Non-pigmented ciliary epithelial cell (primary cell): Measurements from ENCODE around the gene NPB.

ENCODE experiments used
- DNase-seq: peaks from one replicate; pipeline ENCODE4 v3.0.0-alpha.2; 2010; ENCODE audit warnings: low read depth

The NPB gene

DNA sequence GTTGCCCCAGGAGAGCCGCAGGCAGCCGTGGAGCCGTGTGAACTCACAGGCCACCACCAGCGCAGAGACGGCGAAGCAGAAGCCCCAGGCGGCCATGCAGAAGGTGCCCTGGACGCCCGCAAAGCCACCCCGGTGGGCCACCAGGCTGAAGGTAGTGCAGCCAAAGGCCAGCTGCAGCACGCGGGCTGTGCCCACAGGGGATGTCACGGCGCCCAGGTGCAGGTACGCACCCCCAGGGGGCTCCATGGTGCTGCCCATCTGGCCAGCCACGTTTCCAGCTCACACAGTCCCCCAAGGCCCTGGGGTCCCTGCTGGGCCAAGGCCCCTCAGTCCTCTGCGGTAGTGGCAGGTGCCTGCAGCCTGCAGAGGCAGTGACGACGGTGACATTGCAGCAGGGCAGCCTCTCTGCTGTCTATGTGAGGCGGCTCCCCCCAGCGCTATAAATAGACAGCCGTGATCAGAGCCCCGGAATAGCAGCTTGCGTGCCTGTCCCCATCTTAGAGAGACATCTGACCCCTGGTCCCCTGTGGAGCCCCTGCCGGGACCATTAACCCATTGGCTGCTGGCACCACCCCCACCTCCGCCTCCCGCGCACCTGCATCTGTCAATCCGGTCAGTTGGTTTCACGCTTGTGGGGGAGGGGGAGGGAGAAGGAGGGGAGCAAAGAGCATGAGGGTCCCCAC lies 39.6 kb downstream of the NPB start:
- no peak for DNase-seq

DNA sequence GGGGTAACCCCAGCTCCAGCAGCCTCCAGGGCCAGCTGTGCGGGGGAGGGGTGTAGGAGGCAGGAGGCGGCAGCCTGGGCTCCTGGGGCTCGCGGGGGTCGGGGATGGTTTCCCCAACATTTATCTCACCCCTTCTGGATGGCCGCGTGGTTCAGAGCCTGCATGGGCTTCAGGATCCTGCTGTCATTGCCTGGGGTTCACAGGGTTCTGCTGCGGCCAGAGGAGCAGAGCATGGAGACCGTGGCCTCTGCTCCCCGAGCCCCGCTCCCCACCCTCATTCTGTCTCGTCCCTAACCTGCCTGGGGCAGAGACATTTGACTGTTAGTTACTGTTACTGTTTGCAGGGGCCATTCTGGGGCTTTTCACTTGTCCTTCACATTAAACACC lies 40.1 kb downstream of the NPB start:
- no peak for DNase-seq

DNA sequence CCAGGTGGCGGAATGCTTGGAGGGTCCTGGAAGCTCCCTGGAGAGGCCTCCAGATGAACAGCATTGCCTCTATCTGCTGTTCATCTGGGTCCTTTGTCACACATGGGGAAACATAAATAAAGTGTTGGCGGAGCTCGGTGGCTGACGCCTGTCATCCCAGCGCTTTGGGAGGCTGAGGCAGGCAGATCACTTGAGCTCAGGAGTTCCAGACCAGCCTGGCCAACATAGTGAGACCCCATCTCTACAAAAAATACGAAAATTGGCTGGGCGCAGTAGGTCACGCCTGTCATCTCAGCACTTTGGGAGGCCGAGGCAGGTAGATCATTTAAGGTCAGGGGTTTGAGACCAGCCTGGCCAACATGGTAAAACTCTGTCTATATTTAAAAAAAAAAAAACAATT lies 42.8 kb downstream of the NPB start:
- DNase-seq, result no peak

DNA sequence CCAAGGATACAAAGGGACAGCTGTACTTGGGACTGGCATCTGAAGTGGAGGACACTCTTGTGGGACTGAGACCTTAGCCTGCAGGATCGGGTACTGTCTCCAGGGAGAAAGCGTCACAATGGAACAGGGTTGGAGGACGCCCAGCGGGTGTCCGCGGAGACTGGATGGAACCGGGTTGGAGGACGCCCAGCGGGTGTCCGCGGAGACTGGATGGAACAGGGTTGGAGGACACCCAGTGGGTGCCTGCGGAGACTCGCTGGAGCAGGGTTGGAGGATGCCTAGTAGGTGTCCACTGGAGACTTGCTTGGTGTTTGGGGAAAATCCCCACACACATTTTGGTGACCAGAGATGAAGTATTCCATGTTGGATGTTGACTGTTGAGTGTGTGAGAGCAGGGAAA lies 45.2 kb downstream of the NPB start, which contains the start of gene MYADML2:
Gene MYADML2 (minus strand): TSS at position 45 of the 400 bp plus-strand sequence. CDS start 5,492 bp downstream, outside the sequence.
- DNase-seq, result no peak

DNA sequence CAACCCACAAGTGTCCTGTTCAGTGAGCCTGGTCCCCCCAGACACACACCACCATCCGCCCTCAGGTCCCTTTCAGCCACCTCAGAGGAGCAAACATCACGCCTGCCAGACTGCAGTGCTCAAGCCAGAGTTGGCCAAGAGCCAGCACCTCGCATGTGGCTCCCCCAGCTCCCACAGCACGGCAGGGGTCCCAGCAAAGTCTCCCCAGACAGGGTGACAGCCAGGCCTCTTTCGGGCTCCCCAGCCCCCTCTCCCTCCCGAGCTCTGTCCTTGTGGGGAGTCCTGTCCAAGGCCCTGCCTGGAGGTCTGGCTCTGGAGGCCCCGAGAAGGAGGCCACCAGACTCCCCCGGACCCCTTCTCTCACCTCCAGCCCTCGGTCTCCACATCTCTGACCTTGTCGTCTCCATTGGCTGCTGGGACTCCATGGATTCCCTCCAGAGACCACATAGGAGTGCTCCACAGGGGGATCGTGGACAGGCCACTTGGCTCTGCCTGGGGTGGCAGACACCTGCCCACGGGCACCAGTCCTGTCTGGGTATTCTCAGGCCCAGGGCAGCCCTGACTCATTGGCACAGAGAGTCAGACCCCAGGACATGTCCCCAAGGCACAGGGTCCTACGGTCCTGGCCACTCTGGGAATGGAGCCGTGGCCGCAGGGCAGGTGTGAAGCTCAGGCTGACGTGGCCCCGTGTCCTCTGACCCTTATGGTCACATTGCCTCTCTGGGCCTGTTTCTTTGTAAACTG lies 46.8 kb downstream of the NPB start:
- DNase-seq, result no peak

DNA sequence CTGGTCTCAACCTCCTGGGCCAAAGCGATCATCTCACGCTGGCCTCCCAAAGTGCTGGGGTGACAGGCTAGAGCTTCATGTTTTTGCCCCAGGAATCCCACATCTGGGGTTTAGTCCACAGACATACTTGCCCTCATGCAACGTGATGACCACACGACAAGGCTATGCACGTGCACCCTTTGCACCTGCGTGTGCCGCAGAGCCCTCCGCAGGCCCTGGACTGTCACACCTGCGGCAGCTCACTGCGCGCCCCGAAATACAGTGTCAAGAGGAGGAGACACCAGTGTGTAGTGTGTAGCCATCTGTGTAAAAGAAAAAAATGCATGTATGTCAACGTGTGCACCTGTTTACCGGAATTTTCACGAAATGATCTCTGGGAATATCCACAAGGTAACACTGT lies 48.5 kb downstream of the NPB start:
- no peak for DNase-seq

DNA sequence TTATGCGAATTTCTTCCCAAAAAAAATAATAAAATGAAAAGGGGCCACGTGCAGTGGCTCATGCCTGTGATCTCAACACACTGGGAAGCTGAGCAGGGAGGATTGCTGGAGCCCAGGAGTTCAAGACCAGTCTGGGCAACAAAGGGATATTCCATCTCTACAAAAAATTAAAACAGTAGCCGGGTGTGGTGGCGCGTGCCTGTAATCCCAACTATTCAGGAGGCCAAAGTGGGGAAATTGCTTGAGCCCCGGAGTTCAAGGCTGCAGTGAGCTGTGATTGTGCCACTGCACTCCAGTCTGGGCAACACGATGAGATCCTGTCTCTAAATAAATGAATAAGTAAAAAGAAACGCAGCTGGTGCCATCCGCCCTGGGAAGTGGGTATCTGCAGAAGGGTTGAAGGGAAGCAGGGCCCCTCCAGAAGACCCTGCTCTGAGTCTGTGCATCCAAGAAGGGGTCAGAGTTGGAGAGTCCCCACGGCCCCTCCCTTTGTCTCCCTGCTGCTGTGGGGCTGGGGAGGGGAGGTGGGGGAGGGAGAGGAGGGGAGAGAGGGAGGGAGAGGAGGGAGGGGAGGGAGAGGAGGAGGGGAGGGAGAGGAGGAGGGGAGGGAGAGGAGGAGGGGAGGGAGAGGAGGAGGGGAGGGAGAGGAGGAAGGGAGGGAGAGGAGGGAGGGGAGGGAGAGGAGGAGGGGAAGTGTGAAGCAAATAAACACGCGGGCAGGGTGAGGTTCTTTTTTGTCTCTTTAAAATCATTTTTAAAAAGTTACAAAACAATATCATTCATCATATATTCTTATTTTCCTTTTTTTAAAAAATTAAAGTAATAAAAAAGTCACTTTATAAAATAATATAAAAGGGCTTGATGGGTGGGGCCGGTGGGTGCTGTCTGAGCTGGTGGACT lies 50.0 kb downstream of the NPB start:
- DNase-seq, result no peak
